Activated CD8-positive, alpha-beta memory T cell treated with anti-CD3 and anti-CD28 coated beads, Interleukin-2, amount 50 U/mL, for 48 hours (primary cell): ENCODE data around the gene HDAC10.
"Not testable (repeated sequence)": the region's sequence is repeated elsewhere in the genome, so short reads cannot be mapped to it uniquely, and the experiment has no call there.

ENCODE experiments used
- DNase-seq: peaks from one replicate; pipeline ENCODE4 v3.0.0-alpha.2; 2020

Gene HDAC10

GRCh38 chr22:50285568-50286229 is 34.6 kb upstream of the HDAC10 start:
- DNase-seq: no peak

- no peak for DNase-seq
Measured at GRCh38 chr22:50284479-50284878, 33.4 kb upstream of the HDAC10 start.

DNA sequence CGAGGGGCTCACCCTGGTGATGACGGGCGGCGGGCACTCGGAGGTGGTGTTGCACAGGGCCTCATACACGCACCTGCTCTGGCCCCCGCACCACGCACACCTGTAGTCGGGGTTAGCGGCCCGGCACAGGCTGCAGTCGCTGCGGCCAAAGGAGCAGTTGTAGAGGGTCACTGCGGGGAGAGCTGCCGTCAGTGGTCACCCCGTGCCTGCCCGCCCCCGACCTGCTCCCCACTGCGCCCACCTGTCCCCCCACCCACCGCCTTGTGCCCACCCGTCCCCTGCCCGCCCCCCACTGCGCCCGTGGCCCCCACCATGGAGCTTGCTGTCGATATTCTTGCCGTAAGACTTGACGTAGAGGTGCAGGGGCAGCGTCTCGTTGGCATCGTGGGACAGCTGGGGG is 32.8 kb upstream of the HDAC10 start:
- DNase-seq: no peak

GRCh38 chr22:50282361-50283155 is 31.5 kb upstream of the HDAC10 start:
- no peak for DNase-seq

GRCh38 chr22:50281957-50282356 is 30.9 kb upstream of the HDAC10 start:
- no peak for DNase-seq

DNA sequence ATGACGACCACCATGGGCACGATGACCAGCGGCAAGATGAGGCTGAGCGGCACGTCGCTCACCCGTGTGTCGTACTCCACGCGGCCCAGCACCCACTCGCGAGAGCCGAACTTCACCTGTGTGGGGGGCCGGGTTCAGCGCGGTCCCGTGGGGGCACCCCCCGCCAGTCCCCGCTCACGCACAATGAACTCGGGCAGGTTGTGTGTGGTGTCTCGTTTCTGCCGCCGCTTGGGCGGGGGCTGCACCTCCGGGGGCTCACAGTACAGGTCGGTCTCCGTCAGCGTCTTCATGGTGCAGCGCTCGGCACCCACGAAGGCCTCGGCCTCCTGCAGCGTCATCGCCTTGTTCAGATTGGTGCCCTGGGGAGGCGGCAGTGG is 30.3 kb upstream of the HDAC10 start:
- DNase-seq: no peak

DNA sequence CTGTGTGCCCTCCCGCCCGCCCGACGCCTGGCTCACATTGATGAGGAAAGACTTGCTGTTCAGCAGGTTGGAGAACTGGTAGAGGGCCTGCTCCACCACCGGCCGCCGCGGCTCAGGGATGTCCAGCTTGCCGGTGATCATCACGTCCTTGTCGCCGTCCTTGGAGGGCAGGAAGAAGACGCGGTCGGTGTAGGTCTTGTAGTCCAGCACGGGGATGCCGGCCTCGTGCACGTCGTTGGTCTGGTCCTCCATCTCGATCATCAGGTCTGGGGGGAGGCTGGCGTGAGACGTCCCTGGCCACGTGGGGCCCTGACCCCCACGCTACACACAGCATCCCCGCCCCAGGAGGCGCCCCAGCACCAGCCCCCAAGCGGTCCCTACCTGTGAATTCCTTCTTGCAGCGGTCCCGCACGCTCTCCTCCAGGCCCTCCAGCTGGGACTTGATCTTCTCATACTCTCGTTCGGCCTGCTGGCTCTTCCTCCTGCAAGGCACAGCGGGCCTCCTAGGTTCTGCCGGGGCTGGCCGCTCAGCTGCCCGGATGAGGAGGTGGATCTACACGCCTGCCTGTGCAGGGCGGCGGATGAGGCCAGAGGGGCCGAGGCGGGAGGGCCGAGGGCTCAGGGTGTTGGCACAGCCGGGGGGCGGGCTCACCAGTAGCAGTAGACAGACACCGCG is 29.8 kb upstream of the HDAC10 start:
- DNase-seq: no peak

DNA sequence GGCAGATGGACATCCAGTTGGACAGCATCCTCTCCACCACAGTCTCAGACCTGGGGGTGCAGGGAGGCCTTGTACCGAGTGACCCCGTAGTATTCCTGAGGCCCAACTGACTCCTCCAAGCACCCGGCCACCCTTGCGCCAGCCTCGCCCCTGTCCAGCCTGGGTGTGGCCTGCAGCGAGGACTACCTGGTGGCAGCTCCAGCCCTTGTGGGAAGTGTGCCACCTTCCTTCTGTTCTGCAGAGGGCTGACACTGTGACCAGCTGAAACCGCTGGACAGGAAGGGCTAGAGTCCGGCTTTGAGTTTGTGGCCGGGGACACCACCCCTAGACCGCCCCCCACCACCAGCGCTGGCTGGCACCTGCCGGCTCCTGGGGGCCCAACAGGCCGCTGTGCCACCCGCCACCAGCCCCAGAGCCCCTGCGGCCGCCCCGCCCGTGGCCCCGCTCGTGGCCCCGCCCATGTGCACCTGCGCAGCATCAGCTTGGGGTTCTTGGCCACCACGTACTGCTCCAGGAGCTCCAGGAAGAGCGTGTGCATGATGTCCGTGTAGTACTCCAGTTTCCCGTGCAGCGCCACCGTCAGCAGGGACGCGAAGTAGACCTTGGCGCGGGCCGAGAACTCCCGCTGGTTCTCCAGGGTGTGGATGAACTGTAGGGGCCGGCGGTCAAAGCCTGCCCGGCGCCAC is 29.1 kb upstream of the HDAC10 start:
- DNase-seq: no peak

DNA sequence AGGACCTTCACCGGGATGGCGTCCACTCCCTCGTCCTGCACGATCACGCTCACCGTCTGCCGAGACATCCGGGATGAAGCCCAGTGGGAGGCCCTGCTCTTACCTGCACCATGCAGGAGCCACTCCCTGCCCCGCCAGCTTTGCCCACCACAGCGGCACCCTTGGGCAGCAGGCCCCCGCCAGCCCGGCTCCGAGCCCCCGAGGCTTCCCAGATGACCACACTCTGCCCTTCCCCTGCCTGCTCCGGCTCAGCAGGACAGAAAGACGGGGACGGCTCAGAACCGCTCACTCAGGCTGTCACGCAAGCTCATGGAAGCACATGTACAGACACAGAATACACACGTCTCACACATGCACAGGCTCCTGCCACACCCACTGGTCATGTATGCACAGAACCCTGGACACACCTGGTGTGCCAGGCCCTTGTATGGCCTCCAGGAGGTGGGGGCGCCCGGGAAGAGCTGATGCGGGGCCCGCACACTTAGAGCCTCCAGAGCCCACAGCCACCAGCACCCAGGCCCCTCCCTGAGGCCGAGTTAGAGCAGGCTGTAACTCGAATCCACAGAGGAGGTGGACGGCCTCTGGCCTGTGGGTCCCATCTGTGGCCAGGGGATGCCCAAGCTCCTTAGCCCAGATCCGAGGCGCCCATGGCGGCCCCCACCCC is 28.0 kb upstream of the HDAC10 start:
- no peak for DNase-seq

GRCh38 chr22:50278461-50278860 is 27.4 kb upstream of the HDAC10 start:
- DNase-seq: no peak

DNA sequence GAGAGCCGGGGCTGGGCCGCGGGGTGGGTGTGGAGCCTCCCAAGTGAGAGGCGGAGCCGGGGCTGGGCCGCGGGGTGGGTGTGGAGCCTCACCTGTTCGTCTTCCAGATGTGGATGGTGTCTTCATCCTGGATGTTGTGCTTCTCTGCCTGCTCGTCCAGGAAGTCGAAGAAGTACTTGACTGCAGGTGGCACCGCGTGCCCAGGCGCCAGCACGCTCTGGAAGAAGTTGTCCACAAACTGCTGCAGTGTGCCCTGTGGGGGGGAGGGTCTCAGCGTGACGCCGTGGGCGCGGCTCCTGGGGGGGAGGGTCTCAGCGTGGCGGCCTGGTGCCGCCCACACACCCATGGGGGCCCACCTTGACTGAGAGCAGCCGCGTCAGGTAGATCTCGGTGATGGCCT is 26.7 kb upstream of the HDAC10 start:
- DNase-seq: no peak

- DNase-seq: peak; percentile 85
Measured at GRCh38 chr22:50276143-50276542, 25.1 kb upstream of the HDAC10 start.

DNA sequence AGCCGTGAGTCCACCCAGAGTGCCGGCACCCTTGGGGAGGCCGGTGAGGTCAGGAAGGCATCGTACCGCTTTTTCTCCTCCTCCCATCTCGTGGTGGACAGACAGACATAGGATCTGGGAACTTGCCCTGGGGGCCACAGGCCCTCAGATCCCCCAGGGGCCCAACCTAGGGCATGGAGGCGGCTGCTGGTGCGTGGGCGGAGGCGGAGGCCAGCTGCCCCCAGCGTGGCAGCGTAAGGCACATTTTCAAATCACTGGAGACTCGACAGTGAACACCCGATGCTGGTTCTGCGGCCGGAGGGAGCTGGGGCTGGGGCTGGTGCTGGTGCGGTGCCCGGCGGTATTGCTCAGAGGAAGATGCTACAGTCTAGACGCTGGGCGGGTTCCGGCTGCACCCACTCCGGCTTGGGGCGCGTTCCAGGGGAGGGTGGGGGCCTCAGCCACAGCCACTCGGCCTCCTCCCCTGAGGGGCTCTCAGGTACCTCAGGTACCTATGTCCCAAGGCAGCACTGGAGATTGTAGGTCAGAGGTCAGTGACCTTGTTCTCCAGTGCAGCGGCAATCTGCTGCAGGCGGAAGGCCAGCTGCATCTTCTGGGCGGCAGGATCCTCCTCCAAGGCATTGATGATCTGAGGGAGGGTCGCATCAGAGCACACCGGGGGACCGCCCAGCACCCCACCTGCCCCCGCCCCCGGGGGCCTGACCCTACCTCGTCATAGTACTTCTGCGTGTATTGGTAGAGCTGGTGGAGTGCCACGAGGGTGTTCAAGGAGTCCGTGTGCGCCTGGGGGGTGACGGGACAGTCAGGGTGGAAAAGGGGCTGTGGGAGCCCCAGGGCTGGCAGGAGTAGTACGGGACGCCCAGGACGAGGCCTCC is 24.4 kb upstream of the HDAC10 start:
- DNase-seq: no peak

DNA sequence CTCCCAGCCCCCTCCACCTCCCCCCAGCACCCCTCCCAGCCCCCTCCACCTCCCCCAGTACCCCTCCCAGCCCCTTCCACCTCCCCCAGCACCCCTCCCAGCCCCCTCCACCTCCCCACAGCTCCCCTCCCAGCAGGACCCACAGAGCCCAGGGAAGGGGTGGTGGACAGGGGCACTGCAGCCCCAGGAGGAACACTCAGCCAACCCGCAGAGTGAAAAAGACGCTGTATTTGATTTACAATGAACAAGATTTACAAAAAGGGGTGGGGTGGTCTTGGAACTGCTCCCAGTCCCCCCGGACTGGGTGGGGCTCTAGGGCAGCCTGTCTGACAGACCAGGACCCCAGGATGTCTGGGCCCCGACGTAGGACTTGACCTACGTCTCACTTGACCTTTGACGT is 23.7 kb upstream of the HDAC10 start:
- DNase-seq: no peak

DNA sequence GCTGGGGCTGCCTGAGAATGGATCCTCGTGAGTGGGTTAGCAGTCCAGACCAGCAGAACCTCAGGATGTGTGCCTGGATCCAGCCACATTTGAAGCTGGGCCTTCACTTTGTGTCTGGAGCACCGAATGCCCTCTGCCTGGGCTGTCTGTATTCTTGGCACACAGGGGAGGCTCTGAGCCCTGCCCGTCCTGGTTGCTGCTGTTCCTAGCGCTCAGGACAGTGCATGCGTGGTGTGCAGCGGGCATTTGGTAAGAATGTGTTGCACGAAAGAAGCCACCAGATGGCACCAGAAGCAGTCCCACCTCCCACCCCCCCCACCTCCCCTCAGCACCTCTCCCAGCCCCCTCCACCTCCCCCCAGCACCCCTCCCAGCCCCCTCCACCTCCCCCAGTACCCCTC is 23.2 kb upstream of the HDAC10 start:
- DNase-seq: no peak

- not testable (repeated sequence) for DNase-seq
Measured at GRCh38 chr22:50273781-50274180, 22.7 kb upstream of the HDAC10 start.

GRCh38 chr22:50273352-50273751 is 22.3 kb upstream of the HDAC10 start:
- not testable (repeated sequence) for DNase-seq

- no peak for DNase-seq
Measured at GRCh38 chr22:50272044-50272802, 21.2 kb upstream of the HDAC10 start.

GRCh38 chr22:50271519-50271970 is 20.5 kb upstream of the HDAC10 start:
- peak; percentile 82 for DNase-seq

DNA sequence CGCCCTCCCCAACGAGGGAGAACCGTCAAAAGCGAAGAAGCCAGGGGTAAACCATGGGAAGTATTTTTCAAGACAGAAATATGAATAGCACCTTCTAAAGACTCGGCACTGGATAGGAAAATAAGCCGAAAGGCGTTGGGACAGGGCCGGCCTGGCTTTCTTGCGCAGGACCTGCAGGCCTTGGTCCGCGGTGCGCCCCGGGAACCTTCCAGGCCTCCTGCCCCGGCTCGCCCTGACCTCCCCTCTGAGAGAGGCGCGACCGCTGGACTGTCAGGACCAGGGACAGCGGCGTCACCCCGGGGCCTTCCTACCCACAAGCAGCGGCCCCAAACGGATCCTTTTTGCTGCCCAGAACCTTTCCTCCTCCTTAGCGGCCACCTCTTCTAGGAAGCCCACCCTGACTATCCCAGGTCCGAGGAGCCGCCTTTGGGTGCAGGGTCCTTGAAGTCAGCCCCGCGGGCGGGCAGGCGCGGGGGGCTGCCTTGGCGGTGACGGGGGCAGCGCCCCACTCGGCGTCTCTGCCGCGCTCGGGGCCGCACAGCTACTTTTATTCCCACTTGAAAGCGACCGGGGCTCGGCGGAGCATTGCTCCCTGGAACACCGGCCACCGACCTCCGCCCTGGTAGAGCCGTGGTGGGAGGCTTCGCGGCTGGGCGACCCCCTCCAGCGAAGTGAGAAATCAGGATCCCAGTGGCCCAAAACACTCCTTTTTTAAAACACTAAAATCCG is 19.8 kb upstream of the HDAC10 start:
- DNase-seq: peak; percentile 84
